D721Med (cell line): ENCODE data around the gene GASK1A.

Experiments used
- DNase-seq: peaks from one replicate; pipeline ENCODE4 v3.0.0; 2011; ENCODE audit warnings: low spot score; ENCODE audit not compliant: insufficient read length
- FAIRE-seq: peaks from 2 replicates; lab custom pipeline; 2011; peaks lifted over from hg19 to GRCh38; lab: Jason Lieb, UNC
- TF ChIP-seq, protein P1 (sequence below): IDR thresholded peaks from 2 replicates; pipeline ENCODE4 v1.5.1; 2012; ENCODE audit warnings: mild to moderate bottlenecking, control low read depth; ENCODE audit not compliant: insufficient read depth; ENCODE audit errors: missing control alignments

GASK1A gene

DNA sequence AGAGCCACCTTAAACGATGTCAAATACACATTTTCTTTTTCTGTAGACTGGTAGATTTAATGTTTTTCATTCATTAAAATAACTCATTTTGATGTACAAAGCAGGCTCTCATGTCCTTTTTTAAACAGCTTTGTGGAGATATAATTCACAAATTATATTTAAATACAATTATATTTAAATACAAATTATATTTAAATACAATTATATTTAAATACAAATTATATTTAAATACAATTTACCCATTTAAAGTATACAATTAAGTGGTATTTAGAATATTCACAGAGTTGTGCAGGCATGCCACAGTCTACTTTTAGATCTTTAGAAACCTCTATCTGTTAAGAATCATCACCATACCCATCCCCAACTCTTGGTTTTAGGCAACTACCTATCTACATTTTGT, 36.4 kb upstream of the GASK1A start:
- TF ChIP-seq, protein P1, sequence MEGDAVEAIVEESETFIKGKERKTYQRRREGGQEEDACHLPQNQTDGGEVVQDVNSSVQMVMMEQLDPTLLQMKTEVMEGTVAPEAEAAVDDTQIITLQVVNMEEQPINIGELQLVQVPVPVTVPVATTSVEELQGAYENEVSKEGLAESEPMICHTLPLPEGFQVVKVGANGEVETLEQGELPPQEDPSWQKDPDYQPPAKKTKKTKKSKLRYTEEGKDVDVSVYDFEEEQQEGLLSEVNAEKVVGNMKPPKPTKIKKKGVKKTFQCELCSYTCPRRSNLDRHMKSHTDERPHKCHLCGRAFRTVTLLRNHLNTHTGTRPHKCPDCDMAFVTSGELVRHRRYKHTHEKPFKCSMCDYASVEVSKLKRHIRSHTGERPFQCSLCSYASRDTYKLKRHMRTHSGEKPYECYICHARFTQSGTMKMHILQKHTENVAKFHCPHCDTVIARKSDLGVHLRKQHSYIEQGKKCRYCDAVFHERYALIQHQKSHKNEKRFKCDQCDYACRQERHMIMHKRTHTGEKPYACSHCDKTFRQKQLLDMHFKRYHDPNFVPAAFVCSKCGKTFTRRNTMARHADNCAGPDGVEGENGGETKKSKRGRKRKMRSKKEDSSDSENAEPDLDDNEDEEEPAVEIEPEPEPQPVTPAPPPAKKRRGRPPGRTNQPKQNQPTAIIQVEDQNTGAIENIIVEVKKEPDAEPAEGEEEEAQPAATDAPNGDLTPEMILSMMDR = no peak
- DNase-seq = no peak
- no peak for FAIRE-seq

DNA sequence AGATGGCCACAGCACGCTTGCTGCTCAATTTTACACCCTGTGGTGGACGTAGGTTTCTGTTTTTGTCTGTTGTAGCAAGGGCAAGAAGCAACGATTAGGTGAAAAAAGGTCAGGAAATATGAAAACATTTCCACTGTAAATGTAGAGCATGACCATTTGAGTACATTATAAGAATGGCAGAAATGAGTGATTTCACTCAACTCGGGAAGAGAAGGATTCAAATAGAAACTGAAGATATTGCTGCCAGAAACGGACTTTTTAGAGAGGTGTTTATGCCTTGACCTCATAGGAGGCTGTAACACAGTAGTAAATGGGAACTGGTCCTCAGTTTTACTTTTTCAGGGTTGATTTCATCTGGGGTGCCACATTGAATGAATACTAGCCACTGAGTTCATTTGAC, 33.1 kb upstream of the GASK1A start:
- FAIRE-seq = no peak
- TF ChIP-seq, protein P1 = no peak

DNA sequence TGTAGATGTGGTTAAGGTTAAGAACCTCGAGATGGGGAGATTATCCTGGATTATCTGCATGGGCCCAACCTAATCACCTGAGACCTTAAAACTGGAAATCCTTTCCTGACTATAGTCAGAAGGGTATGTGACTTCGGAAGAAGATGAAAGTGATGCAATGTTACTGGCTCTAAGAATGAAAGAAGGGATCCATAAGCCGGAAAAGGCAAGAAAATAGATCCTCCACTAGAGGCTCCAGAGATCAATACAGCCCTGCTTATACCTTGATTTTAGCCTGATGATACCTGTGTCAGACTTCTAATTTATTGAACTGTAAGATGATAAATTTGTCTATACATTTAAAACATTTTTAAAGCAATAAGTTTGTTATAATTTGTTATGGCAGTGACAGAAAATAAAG, 21.5 kb upstream of the GASK1A start:
- no peak for DNase-seq

More for the DNA sequence above, 33.1 kb upstream of the GASK1A start:
- DNase-seq = no peak

DNA sequence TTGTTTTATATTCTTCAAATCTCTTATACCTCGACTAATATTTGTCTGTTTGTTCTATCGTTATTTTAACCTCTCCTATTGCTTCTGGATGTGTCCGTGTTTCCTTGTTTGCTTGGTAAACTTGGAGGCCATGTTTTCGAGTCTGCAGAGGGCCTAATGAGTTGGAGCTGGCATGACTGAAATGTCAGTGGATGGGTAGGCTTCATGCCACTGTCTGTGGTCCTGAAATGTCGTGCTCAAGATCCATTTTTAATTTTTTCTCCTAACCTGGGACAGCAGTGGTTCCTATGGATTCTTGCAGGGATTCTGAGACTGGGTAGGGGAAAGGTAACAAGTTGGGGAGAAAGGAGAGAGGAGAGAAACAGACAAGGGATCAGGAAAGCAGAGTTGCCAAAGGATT, 18.8 kb upstream of the GASK1A start:
- DNase-seq = no peak
- no peak for FAIRE-seq
- TF ChIP-seq, protein P1 = no peak

More for the DNA sequence above, 21.5 kb upstream of the GASK1A start:
- FAIRE-seq = peak; percentile 96
- TF ChIP-seq, protein P1 = peak; percentile 9

DNA sequence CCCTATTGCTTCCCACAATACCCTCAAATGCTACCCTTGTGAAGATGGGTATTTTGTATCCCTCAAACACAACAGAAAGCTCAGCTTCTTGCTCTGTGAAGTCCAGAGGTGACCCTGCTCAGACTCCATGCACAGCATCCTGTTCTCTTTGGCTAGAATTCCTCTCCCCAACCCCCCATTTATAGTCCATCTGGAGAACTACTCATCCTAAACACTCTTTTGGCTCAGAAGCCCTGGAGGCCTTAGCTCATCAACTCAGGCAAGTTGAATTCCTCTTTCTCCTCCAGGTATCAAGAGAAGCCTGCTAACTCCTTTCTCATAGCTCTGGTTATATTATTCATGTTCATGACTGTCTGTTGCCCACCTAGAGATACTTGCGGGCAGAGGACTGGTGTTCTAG, 18.3 kb upstream of the GASK1A start:
- DNase-seq = no peak
- no peak for FAIRE-seq

DNA sequence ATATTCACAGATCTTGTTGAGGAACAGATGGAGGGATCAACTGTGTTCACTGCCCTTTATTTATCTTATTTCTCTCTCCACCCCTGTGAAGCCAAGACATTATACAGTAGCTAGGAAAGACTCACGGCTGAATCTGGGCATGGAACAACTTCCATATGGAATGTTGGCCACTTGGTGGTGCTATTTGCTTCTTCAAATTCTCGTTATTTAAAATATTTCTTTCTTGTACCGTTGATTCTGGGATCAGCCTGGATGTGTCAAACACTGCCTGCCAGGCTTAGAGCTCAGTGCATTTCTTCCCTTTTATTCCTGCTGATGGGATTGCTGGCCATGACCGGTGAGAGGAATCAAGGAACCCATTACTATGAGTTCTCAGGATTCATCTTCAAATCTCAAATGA, 17.5 kb upstream of the GASK1A start:
- FAIRE-seq (peak; percentile 95), DNase-seq (no peak)
- TF ChIP-seq, protein P1 = peak; percentile 78

More for the DNA sequence above, 18.3 kb upstream of the GASK1A start:
- TF ChIP-seq, protein P1 = no peak

DNA sequence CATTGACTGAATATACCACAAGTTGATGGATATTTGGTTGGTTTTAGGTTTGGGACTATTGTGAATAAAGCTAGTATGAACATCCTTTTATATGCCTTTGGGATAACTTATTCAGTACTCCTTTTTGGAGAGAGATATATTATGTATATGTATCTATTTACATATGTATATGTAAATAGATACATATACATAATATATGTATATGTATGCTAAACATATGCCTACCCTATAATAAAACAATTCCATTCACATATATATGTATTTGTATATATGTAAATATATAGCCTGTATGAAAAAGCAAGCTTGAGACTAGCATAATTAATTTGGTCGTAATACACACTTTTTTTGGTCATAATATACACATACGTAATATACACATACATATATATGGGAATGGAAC, 15.8 kb upstream of the GASK1A start:
- DNase-seq (no peak), FAIRE-seq (no peak)
- TF ChIP-seq, protein P1 = no peak
